ENCODE data around the gene VMO1. TPM values are rescaled to one million over a fixed set of nuclear protein-coding genes. Genes with fewer than 3 reads are reported as not detected.

The VMO1 gene
- total RNA-seq, 4 donors from 2014 or later, result 1.3 to 2.2 TPM; not detected in 2

- DNase-seq, result no peak
- H3K27me3 ChIP-seq, result no peaks in the 10 kb centered on the region
- H3K4me1 ChIP-seq, result no peaks in the 10 kb centered on the region
- no peaks in the 10 kb centered on the region for H3K9me3 ChIP-seq
- H3K36me3 ChIP-seq, result no peaks in the 10 kb centered on the region
- no peak overlapping the region for H3K27ac ChIP-seq
- H3K4me3 ChIP-seq, result no peak overlapping the region
- TF ChIP-seq POLR2A (IDR thresholded peaks at IDR 0.05) (no peak), CTCF (IDR thresholded peaks at IDR 0.05) (no peak)
- intact Hi-C loops (cut with DNase I; ENCODE audit: low total_unique reads), result no loop called here
Observed at GRCh38 chr17:4827399-4827798, 41.2 kb upstream of the VMO1 start.

- Histone ChIP-seq H3K4me1 (no peaks in the 10 kb centered on the region), H3K36me3 (no peaks in the 10 kb centered on the region), H3K4me3 (no peak overlapping the region), H3K27me3 (no peaks in the 10 kb centered on the region), H3K27ac (no peak overlapping the region), H3K9me3 (no peaks in the 10 kb centered on the region)
- no peak for DNase-seq
- no peak for TF ChIP-seq POLR2A (IDR thresholded peaks at IDR 0.05)
- no peak for TF ChIP-seq CTCF (IDR thresholded peaks at IDR 0.05)
- intact Hi-C loops (cut with DNase I; ENCODE audit: low total_unique reads), result no loop called here
Observed at GRCh38 chr17:4823373-4824089, 37.4 kb upstream of the VMO1 start.

GRCh38 chr17:4822835-4823234, 36.7 kb upstream of the VMO1 start:
- Histone ChIP-seq H3K4me3 (no peak overlapping the region), H3K4me1 (no peaks in the 10 kb centered on the region), H3K9me3 (no peaks in the 10 kb centered on the region), H3K36me3 (no peaks in the 10 kb centered on the region), H3K27ac (no peak overlapping the region), H3K27me3 (no peaks in the 10 kb centered on the region)
- DNase-seq, result no peak
- TF ChIP-seq POLR2A (IDR thresholded peaks at IDR 0.05) (no peak), CTCF (IDR thresholded peaks at IDR 0.05) (no peak)
- intact Hi-C loops (cut with DNase I; ENCODE audit: low total_unique reads), result no loop called here

GRCh38 chr17:4818276-4818675, 32.1 kb upstream of the VMO1 start:
- no peaks in the 10 kb centered on the region for H3K9me3 ChIP-seq
- no peaks in the 10 kb centered on the region for H3K27me3 ChIP-seq
- H3K4me1 ChIP-seq, result no peaks in the 10 kb centered on the region
- no peak for DNase-seq
- no peak overlapping the region for H3K4me3 ChIP-seq
- intact Hi-C loops (cut with DNase I; ENCODE audit: low total_unique reads), result no loop called here
- no peaks in the 10 kb centered on the region for H3K36me3 ChIP-seq
- no peak for TF ChIP-seq POLR2A (IDR thresholded peaks at IDR 0.05)
- TF ChIP-seq CTCF (IDR thresholded peaks at IDR 0.05), result no peak
- no peak overlapping the region for H3K27ac ChIP-seq

- Histone ChIP-seq H3K27me3 (no peaks in the 10 kb centered on the region), H3K36me3 (no peaks in the 10 kb centered on the region), H3K4me1 (no peaks in the 10 kb centered on the region), H3K4me3 (no peak overlapping the region), H3K9me3 (no peaks in the 10 kb centered on the region), H3K27ac (no peak overlapping the region)
- TF ChIP-seq POLR2A (IDR thresholded peaks at IDR 0.05), result no peak
- TF ChIP-seq CTCF (IDR thresholded peaks at IDR 0.05), result no peak
- DNase-seq, result no peak
- intact Hi-C loops (cut with DNase I; ENCODE audit: low total_unique reads), result no loop called here
Observed at GRCh38 chr17:4816826-4817225, 30.7 kb upstream of the VMO1 start.
